OCI-M1 (cell line): Measurements from ENCODE around the gene FKBP9.
A peak's percentile ranks its signal among the peaks of the same experiment; 100 is the strongest.
"Not testable (repeated sequence)": the region's sequence is repeated elsewhere in the genome, so short reads cannot be mapped to it uniquely, and the experiment has no call there.

Source experiments
- DNase-seq: peaks from one replicate; lab custom pipeline; 2025; lab: John Stamatoyannopoulos, UW

Gene FKBP9

GRCh38 chr7:32952876-32953275, 4.4 kb upstream of the FKBP9 start:
- no peak for DNase-seq

- DNase-seq, result no peak
Measured at GRCh38 chr7:32958046-32959025, 1.1 kb downstream of the FKBP9 start.

GRCh38 chr7:32963880-32964301, 6.7 kb downstream of the FKBP9 start:
- DNase-seq, result peak; percentile 5

- peak; percentile 37 for DNase-seq
Measured at GRCh38 chr7:32964461-32965159, 7.4 kb downstream of the FKBP9 start.

- not testable (repeated sequence) for DNase-seq
Measured at GRCh38 chr7:32966489-32967267, 9.4 kb downstream of the FKBP9 start.

GRCh38 chr7:32967268-32967582, 10.0 kb downstream of the FKBP9 start:
- DNase-seq, result not testable (repeated sequence)

GRCh38 chr7:32971967-32972366, 14.7 kb downstream of the FKBP9 start:
- not testable (repeated sequence) for DNase-seq

GRCh38 chr7:32977159-32977558, 19.9 kb downstream of the FKBP9 start:
- DNase-seq, result not testable (repeated sequence)

GRCh38 chr7:32979246-32979645, 22.0 kb downstream of the FKBP9 start:
- not testable (repeated sequence) for DNase-seq

GRCh38 chr7:32979902-32980301, 22.7 kb downstream of the FKBP9 start:
- not testable (repeated sequence) for DNase-seq

GRCh38 chr7:32988148-32988547, 30.9 kb downstream of the FKBP9 start:
- DNase-seq, result not testable (repeated sequence)

- DNase-seq, result not testable (repeated sequence)
Measured at GRCh38 chr7:32991068-32991585, 33.9 kb downstream of the FKBP9 start.

- not testable (repeated sequence) for DNase-seq
Measured at GRCh38 chr7:32991975-32992700, 34.9 kb downstream of the FKBP9 start.

- not testable (repeated sequence) for DNase-seq
Measured at GRCh38 chr7:32992750-32993149, 35.5 kb downstream of the FKBP9 start.

- not testable (repeated sequence) for DNase-seq
Measured at GRCh38 chr7:32997956-32998355, 40.7 kb downstream of the FKBP9 start.

GRCh38 chr7:32998361-32999171, 41.3 kb downstream of the FKBP9 start:
- DNase-seq, result not testable (repeated sequence)

GRCh38 chr7:32999380-32999779, 42.1 kb downstream of the FKBP9 start:
- not testable (repeated sequence) for DNase-seq

- DNase-seq, result not testable (repeated sequence)
Measured at GRCh38 chr7:33003111-33003510, 45.9 kb downstream of the FKBP9 start.

- DNase-seq, result not testable (repeated sequence)
Measured at GRCh38 chr7:33004104-33004616, 46.9 kb downstream of the FKBP9 start.

- DNase-seq, result not testable (repeated sequence)
Measured at GRCh38 chr7:33005193-33005592, 48.0 kb downstream of the FKBP9 start.
